GM18526 (cell line): ENCODE data around the gene TRAF3IP1.
A peak's percentile ranks its signal among the peaks of the same experiment; 100 is the strongest.

Experiments
- POLR2A ChIP-seq: IDR thresholded peaks from 3 replicates; pipeline ENCODE4 v1.6.1; 2011; ENCODE audit not compliant: insufficient read length; ENCODE audit errors: extremely low read depth

TRAF3IP1 gene

GRCh38 chr2:238285653-238286082 lies 34.6 kb upstream of the TRAF3IP1 start:
- TF ChIP-seq POLR2A: no peak

GRCh38 chr2:238286095-238286494 lies 34.2 kb upstream of the TRAF3IP1 start:
- TF ChIP-seq POLR2A: no peak

- TF ChIP-seq POLR2A: no peak
These were observed 33.8 kb upstream of the TRAF3IP1 start for GRCh38 chr2:238286551-238286950.

GRCh38 chr2:238286987-238287736 lies 33.2 kb upstream of the TRAF3IP1 start:
- no peak for TF ChIP-seq POLR2A

- TF ChIP-seq POLR2A: no peak
These were observed 32.3 kb upstream of the TRAF3IP1 start, which contains the start of gene PER2 for GRCh38 chr2:238287737-238288649. TSS of gene PER2 (minus strand) at chr2:238288610. CDS start at chr2:238277936, 10,674 bp downstream.

GRCh38 chr2:238288650-238289573 lies 31.4 kb upstream of the TRAF3IP1 start:
- TF ChIP-seq POLR2A: peak; percentile 52

GRCh38 chr2:238289574-238289973 lies 30.7 kb upstream of the TRAF3IP1 start:
- no peak for TF ChIP-seq POLR2A

GRCh38 chr2:238290091-238290509 lies 30.2 kb upstream of the TRAF3IP1 start:
- no peak for TF ChIP-seq POLR2A

GRCh38 chr2:238290715-238291549 lies 29.4 kb upstream of the TRAF3IP1 start:
- no peak for TF ChIP-seq POLR2A

GRCh38 chr2:238291550-238292281 lies 28.6 kb upstream of the TRAF3IP1 start:
- TF ChIP-seq POLR2A: no peak

- no peak for TF ChIP-seq POLR2A
These were observed 26.3 kb upstream of the TRAF3IP1 start for GRCh38 chr2:238294046-238294392.

GRCh38 chr2:238294393-238295143 lies 25.8 kb upstream of the TRAF3IP1 start:
- no peak for TF ChIP-seq POLR2A

- TF ChIP-seq POLR2A: no peak
These were observed 24.9 kb upstream of the TRAF3IP1 start for GRCh38 chr2:238295144-238296112.
